Measurements from ENCODE around the gene TMPRSS11F. TPM values are rescaled to one million over a fixed set of nuclear protein-coding genes. Genes with fewer than 3 reads are reported as not detected.

Gene TMPRSS11F
- total and polyA plus RNA-seq, 2 of the 4 experiments (the other 2 are of a cell fraction) = not detected

GRCh38 chr4:68148800-68149685 is 19.4 kb upstream of the TMPRSS11F start:
- intact Hi-C loops (cut with micrococcal nuclease) (no loop called here), in situ Hi-C loops (cut with MboI; ENCODE audit: low sequenced_read_pairs) (no loop called here), dilution Hi-C loops (cut with HindIII; ENCODE audit: low sequenced_read_pairs, unreplicated experiment) (no loop called here)
- Histone ChIP-seq H4K8ac (ENCODE audit: low read depth in 2 of 2, low read length in 2 of 2) (no peak overlapping the region), H3K9me3 (ENCODE audit: control insufficient read depth, insufficient read depth, low read length) (no peaks in the 10 kb centered on the region), H3K18ac (ENCODE audit: low read depth, low read length) (no peak overlapping the region), H3K4me2 (ENCODE audit: low read depth, low read length) (no peak overlapping the region), H2BK5ac (ENCODE audit: low read depth, low read length, poor library complexity, severe bottlenecking) (no peak overlapping the region), H2AK9ac (replicated peaks; ENCODE audit: low read depth, low read length, poor library complexity) (no peak overlapping the region), H2AFZ (replicated peaks; ENCODE audit: low read length, poor library complexity) (no peak overlapping the region), H2BK15ac (ENCODE audit: low read depth, low read length) (no peak overlapping the region), H3K56ac (ENCODE audit: extremely low read depth, insufficient read depth, low read length) (no peak overlapping the region), H3K36me3 (ENCODE audit: control insufficient read depth, insufficient read depth, low read length) (no peaks in the 10 kb centered on the region), H4K5ac (ENCODE audit: low read depth, low read length) (no peak overlapping the region), H3K27me3 (ENCODE audit: control insufficient read depth, insufficient read depth, low read length) (no peaks in the 10 kb centered on the region), H3K14ac (replicated peaks; ENCODE audit: low read depth, low read length) (no peak overlapping the region), H3K27ac (ENCODE audit: insufficient read depth, low read length) (no peak overlapping the region), H2BK120ac (ENCODE audit: low read depth, low read length) (no peak overlapping the region), H4K20me1 (ENCODE audit: insufficient read depth, low read length) (no peaks in the 10 kb centered on the region), H3K79me1 (ENCODE audit: low read depth in 1 of 2, low read length in 2 of 2) (no peaks in the 10 kb centered on the region), H2BK20ac (ENCODE audit: low read depth, low read length) (no peak overlapping the region), H3K4me3 (ENCODE audit: insufficient read depth, low read depth, low read length) (no peak overlapping the region), H4K91ac (ENCODE audit: insufficient read depth, low read depth, low read length) (no peak overlapping the region), H3K23ac (ENCODE audit: low read depth, low read length) (no peak overlapping the region), H3K4ac (ENCODE audit: low read depth, low read length) (no peak overlapping the region), H2AK5ac (ENCODE audit: low read depth, low read length) (no peak overlapping the region), H3K9ac (ENCODE audit: low read depth, low read length) (no peak overlapping the region), H3K9me1 (ENCODE audit: insufficient read depth, low read length) (no peaks in the 10 kb centered on the region), H3K4me1 (ENCODE audit: control insufficient read depth, insufficient read depth, low read length) (no peaks in the 10 kb centered on the region)
- DNase-seq (no peak), ATAC-seq (ENCODE audit: low read depth) (no peak)
- ChIA-PET CTCF (no interaction called here), POLR2A (ENCODE audit: unreplicated experiment) (no interaction called here)
- WGBS, 2 experiments (ENCODE audit: extremely low coverage in 2 of 2, insufficient read length in 1 of 2) = no CpG with 5 or more reads among the region's 3 CpGs
- no TSS peak for BruUV-seq (replicated peaks)
- TF ChIP-seq CTCF (conservative IDR thresholded peaks at IDR 0.05; ENCODE audit: low read depth, low read length) (no peak), RFX5 (IDR thresholded peaks at IDR 0.05; ENCODE audit: low read depth, low read length) (no peak), ELK1 (IDR thresholded peaks at IDR 0.05; ENCODE audit: borderline replicate concordance, low read depth, low read length) (no peak), CHD1 (IDR thresholded peaks at IDR 0.05; ENCODE audit: low read depth, low read length) (no peak), USF2 (IDR thresholded peaks at IDR 0.05; ENCODE audit: low read depth, low read length) (no peak), MXI1 (IDR thresholded peaks at IDR 0.05; ENCODE audit: borderline replicate concordance, low read depth, low read length) (no peak), MAFK (IDR thresholded peaks at IDR 0.05; ENCODE audit: low read depth, low read length) (no peak), NFE2L2 (IDR thresholded peaks at IDR 0.05; ENCODE audit: low read depth, low read length) (no peak), MAZ (IDR thresholded peaks at IDR 0.05; ENCODE audit: borderline replicate concordance, low read depth, low read length) (no peak), SMC3 (IDR thresholded peaks at IDR 0.05; ENCODE audit: low read depth, low read length) (no peak), CEBPB (IDR thresholded peaks at IDR 0.05; ENCODE audit: low read depth, low read length) (no peak), BHLHE40 (IDR thresholded peaks at IDR 0.05; ENCODE audit: low read depth, low read length) (no peak), RCOR1 (IDR thresholded peaks at IDR 0.05; ENCODE audit: insufficient replicate concordance, low read length) (no peak), FOS (IDR thresholded peaks at IDR 0.05; ENCODE audit: low read depth, low read length) (no peak), RAD21 (IDR thresholded peaks at IDR 0.05; ENCODE audit: low read length) (no peak)

Data from IMR-90 (cell line).